MM.1S (cell line): ENCODE measurements around the gene EML6.

Experiments
- DNase-seq: peaks from one replicate; pipeline ENCODE4 v3.0.0-alpha.2; 2015
- H2AFZ ChIP-seq: fragments of 300-600 bp; sonication (generic); 2 replicates; pipeline ENCODE4 v1.6.0; 2016; ENCODE audit warnings: antibody characterized with exemption, low read length
- H3F3A ChIP-seq: fragments of 300-600 bp; sonication (generic); 2 replicates; pipeline ENCODE4 v1.6.1; 2016; ENCODE audit warnings: mild to moderate bottlenecking, antibody characterized with exemption, low read length, moderate library complexity, mixed read lengths; ENCODE audit not compliant: insufficient read depth
- H3K27ac ChIP-seq: fragments of 300-600 bp; sonication (generic); 2 replicates; pipeline ENCODE4 v1.5.1; 2016; ENCODE audit warnings: mild to moderate bottlenecking, low read length
- H3K27me3 ChIP-seq: fragments of 300-600 bp; sonication (generic); replicated peaks from 2 replicates; pipeline ENCODE4 v1.6.0; 2016; ENCODE audit warnings: low read length; ENCODE audit not compliant: insufficient read depth
- H3K36me3 ChIP-seq: fragments of 300-600 bp; sonication (generic); replicated peaks from 2 replicates; pipeline ENCODE4 v1.6.1; 2016; ENCODE audit warnings: mild to moderate bottlenecking, low read length, mixed read lengths; ENCODE audit not compliant: insufficient read depth
- H3K4me1 ChIP-seq: fragments of 300-600 bp; sonication (generic); 2 replicates; pipeline ENCODE4 v1.6.1; 2016; ENCODE audit warnings: low read length, mixed read lengths
- H3K4me2 ChIP-seq: fragments of 300-600 bp; sonication (generic); 2 replicates; pipeline ENCODE4 v1.6.0; 2016; ENCODE audit warnings: low read depth, low read length
- H3K4me3 ChIP-seq: fragments of 300-600 bp; sonication (generic); 2 replicates; pipeline ENCODE4 v1.5.1; 2016; ENCODE audit warnings: low read length, mixed read lengths
- H3K79me2 ChIP-seq: fragments of 300-600 bp; sonication (generic); 2 replicates; pipeline ENCODE4 v1.6.1; 2016; ENCODE audit warnings: mixed run types, low read length, mixed read lengths
- H3K9ac ChIP-seq: fragments of 300-600 bp; sonication (generic); 2 replicates; pipeline ENCODE4 v1.6.1; 2016; ENCODE audit warnings: low read length, mixed read lengths
- H3K9me2 ChIP-seq: fragments of 300-600 bp; sonication (generic); replicated peaks from 2 replicates; pipeline ENCODE4 v1.6.1; 2016; ENCODE audit warnings: mild to moderate bottlenecking, low read length, mixed read lengths; ENCODE audit not compliant: insufficient read depth
- H3K9me3 ChIP-seq: fragments of 300-600 bp; sonication (generic); replicated peaks from 2 replicates; pipeline ENCODE4 v1.6.1; 2016; ENCODE audit warnings: mild to moderate bottlenecking, low read length, mixed read lengths; ENCODE audit not compliant: insufficient read depth
- H4K20me1 ChIP-seq: fragments of 300-600 bp; sonication (generic); 2 replicates; pipeline ENCODE4 v1.6.1; 2016; ENCODE audit warnings: mild to moderate bottlenecking, low read length, moderate library complexity, mixed read lengths; ENCODE audit not compliant: insufficient read depth
- CTCF ChIP-seq: fragments of 300-600 bp; sonication (generic); IDR thresholded peaks from 2 replicates; pipeline ENCODE4 v1.5.1; 2016; ENCODE audit warnings: antibody characterized with exemption, low read length, mixed read lengths
- EZH2 ChIP-seq: fragments of 300-600 bp; sonication (generic); optimal IDR thresholded peaks from 2 replicates; pipeline ENCODE3; 2017; ENCODE audit warnings: low read depth, mild to moderate bottlenecking, antibody characterized with exemption, low read length, mixed read lengths
- EZH2phosphoT487 ChIP-seq: fragments of 300-600 bp; sonication (generic); IDR thresholded peaks from 2 replicates; pipeline ENCODE4 v1.6.1; 2018; ENCODE audit warnings: antibody characterized with exemption, low read length

EML6 gene

DNA sequence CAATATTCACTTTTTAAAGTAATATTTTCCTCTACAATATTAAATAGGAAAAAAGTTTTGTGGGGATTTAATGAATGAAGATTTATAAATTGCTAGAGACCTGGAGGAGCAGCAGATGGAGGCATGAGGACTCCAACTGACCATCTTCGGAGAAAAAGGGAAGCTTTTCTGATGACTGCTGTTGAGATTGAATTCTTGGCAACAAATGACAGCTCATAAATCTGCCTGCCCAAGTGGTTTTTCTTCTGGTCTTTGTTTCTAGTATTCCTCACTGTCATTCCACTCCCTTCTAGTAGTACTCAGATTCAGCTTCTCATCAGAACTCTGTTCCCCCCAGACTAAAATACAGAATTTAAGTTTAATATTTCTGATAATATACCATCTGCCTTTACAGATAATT, 157.0 kb downstream of the EML6 start:
- H3K79me2 ChIP-seq = no peaks in the 10 kb centered on the region
- no peak overlapping the region for H3K4me3 ChIP-seq
- DNase-seq = no peak

DNA sequence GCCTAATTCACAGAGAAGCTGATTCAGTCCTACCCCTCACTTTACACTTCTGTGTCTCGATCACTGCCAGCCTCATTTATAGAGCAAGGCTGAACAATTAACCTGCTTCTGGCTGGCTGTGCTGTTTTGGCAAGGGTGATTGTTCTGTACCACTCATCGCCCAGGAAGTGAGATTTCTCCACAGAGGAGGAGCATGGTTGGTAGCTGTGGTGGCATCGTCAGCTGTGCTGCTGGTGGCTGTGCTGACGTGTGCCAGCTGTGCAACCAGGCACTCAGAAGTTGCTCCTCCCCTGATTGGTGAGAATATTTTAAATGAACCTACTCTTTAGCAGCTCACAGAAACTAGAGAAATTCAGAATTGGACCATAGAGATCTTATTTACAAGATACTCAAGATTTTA, 158.3 kb downstream of the EML6 start:
- Histone ChIP-seq H4K20me1 (no peaks in the 10 kb centered on the region), H3K36me3 (no peaks in the 10 kb centered on the region)
- TF ChIP-seq EZH2phosphoT487 (no peak), CTCF (no peak), EZH2 (no peak)

More for the DNA sequence above, 157.0 kb downstream of the EML6 start:
- no peaks in the 10 kb centered on the region for H3K4me1 ChIP-seq
- H3K36me3 ChIP-seq = no peaks in the 10 kb centered on the region
- H4K20me1 ChIP-seq = no peaks in the 10 kb centered on the region
- no peak overlapping the region for H3K9ac ChIP-seq
- H3F3A ChIP-seq = no peaks in the 10 kb centered on the region
- no peak overlapping the region for H2AFZ ChIP-seq
- TF ChIP-seq EZH2phosphoT487 = no peak
- TF ChIP-seq CTCF = no peak
- no peak for TF ChIP-seq EZH2
- no peak overlapping the region for H3K27ac ChIP-seq
- no peak overlapping the region for H3K4me2 ChIP-seq
- no peaks in the 10 kb centered on the region for H3K9me2 ChIP-seq
- H3K9me3 ChIP-seq = no peaks in the 10 kb centered on the region
- no peaks in the 10 kb centered on the region for H3K27me3 ChIP-seq

GRCh38 chr2:54885891-54886290, 162.4 kb downstream of the EML6 start:
- no peak overlapping the region for H3K4me3 ChIP-seq
- DNase-seq = no peak
- no peaks in the 10 kb centered on the region for H3K9me2 ChIP-seq
- no peaks in the 10 kb centered on the region for H3K4me1 ChIP-seq
- no peaks in the 10 kb centered on the region for H3F3A ChIP-seq
- no peaks in the 10 kb centered on the region for H3K9me3 ChIP-seq
- H3K36me3 ChIP-seq = no peaks in the 10 kb centered on the region
- H3K27ac ChIP-seq = no peak overlapping the region
- H3K4me2 ChIP-seq = no peak overlapping the region
- H4K20me1 ChIP-seq = no peaks in the 10 kb centered on the region
- TF ChIP-seq CTCF = no peak
- no peak for TF ChIP-seq EZH2phosphoT487
- TF ChIP-seq EZH2 = no peak
- H2AFZ ChIP-seq = no peak overlapping the region
- no peaks in the 10 kb centered on the region for H3K79me2 ChIP-seq
- H3K27me3 ChIP-seq = no peaks in the 10 kb centered on the region
- no peak overlapping the region for H3K9ac ChIP-seq

More for the DNA sequence above, 158.3 kb downstream of the EML6 start:
- Histone ChIP-seq H3F3A (no peaks in the 10 kb centered on the region), H2AFZ (no peak overlapping the region), H3K27me3 (no peaks in the 10 kb centered on the region), H3K4me2 (no peak overlapping the region), H3K27ac (no peak overlapping the region), H3K9ac (no peak overlapping the region), H3K9me3 (no peaks in the 10 kb centered on the region), H3K79me2 (no peaks in the 10 kb centered on the region), H3K4me3 (no peak overlapping the region), H3K9me2 (no peaks in the 10 kb centered on the region), H3K4me1 (no peaks in the 10 kb centered on the region)
- DNase-seq = no peak
